SK-N-SH treated with all-trans-retinoic acid at 6 μM for 48 hours (cell line): ENCODE data around the gene PLA2G2F.

ENCODE experiments used
- ATAC-seq: fragments of 200-7000 bp; cut with Tn5 transposase; 3 replicates; pipeline ENCODE4 v1.9.1; 2020; ENCODE audit warnings: mild to moderate bottlenecking, moderate library complexity
- ARNTL ChIP-seq: fragments of 450-650 bp; formaldehyde crosslinking; IDR thresholded peaks from 2 replicates; pipeline ENCODE4 v1.5.0; 2020; ENCODE audit warnings: low read depth, mild to moderate bottlenecking, moderate library complexity, borderline replicate concordance
- CREB5 ChIP-seq: fragments of 250-450 bp; sonication (Bioruptor Pico); IDR thresholded peaks from 2 replicates; pipeline ENCODE4 v1.5.1; 2020; ENCODE audit warnings: low read depth, mild to moderate bottlenecking, moderate library complexity
- CSDC2 ChIP-seq: fragments of 250-450 bp; sonication (Bioruptor Pico); IDR thresholded peaks from 2 replicates; pipeline ENCODE4 v1.5.0; 2020; ENCODE audit warnings: mild to moderate bottlenecking, moderate library complexity
- ESRRG ChIP-seq: fragments of 250-450 bp; sonication (Bioruptor Pico); IDR thresholded peaks from 2 replicates; pipeline ENCODE4 v1.6.1; 2021; ENCODE audit warnings: mild to moderate bottlenecking
- ISL1 ChIP-seq: fragments of 250-450 bp; sonication (Bioruptor Pico); IDR thresholded peaks from 2 replicates; pipeline ENCODE4 v2.1.2; 2022; ENCODE audit warnings: mild to moderate bottlenecking, moderate library complexity
- OSR1 ChIP-seq: fragments of 250-450 bp; sonication (Bioruptor Pico); IDR thresholded peaks from 2 replicates; pipeline ENCODE4 v1.8.0; 2022; ENCODE audit warnings: moderate library complexity, mild to moderate bottlenecking, inconsistent platforms
- POU6F1 ChIP-seq: fragments of 250-450 bp; sonication (Bioruptor Pico); IDR thresholded peaks from 2 replicates; pipeline ENCODE4 v1.8.0; 2021; ENCODE audit warnings: low read depth, mild to moderate bottlenecking, moderate library complexity, borderline replicate concordance
- PPARA ChIP-seq: fragments of 250-450 bp; sonication (Bioruptor Pico); IDR thresholded peaks from 2 replicates; pipeline ENCODE4 v1.5.0; 2020; ENCODE audit warnings: mild to moderate bottlenecking, borderline replicate concordance
- RARB ChIP-seq: fragments of 250-450 bp; sonication (Bioruptor Pico); IDR thresholded peaks from 2 replicates; pipeline ENCODE4 v1.8.0; 2021; ENCODE audit warnings: mild to moderate bottlenecking, moderate library complexity
- TCF4 ChIP-seq: fragments of 250-450 bp; sonication (Bioruptor Pico); IDR thresholded peaks from 2 replicates; pipeline ENCODE4 v1.8.0; 2021; ENCODE audit warnings: mild to moderate bottlenecking, moderate library complexity, borderline replicate concordance
- TOX ChIP-seq: fragments of 250-450 bp; sonication (Bioruptor Pico); IDR thresholded peaks from 2 replicates; pipeline ENCODE4 v1.8.0; 2021; ENCODE audit warnings: mild to moderate bottlenecking, moderate library complexity, borderline replicate concordance
- ZC3H10 ChIP-seq: fragments of 250-450 bp; sonication (Bioruptor Pico); IDR thresholded peaks from 2 replicates; pipeline ENCODE4 v1.5.1; 2021; ENCODE audit warnings: mild to moderate bottlenecking, moderate library complexity
- ZFP3 ChIP-seq: fragments of 250-450 bp; sonication (Bioruptor Pico); IDR thresholded peaks from 2 replicates; pipeline ENCODE4 v1.5.0; 2020; ENCODE audit warnings: mild to moderate bottlenecking, moderate library complexity
- ZFP30 ChIP-seq: fragments of 450-650 bp; formaldehyde crosslinking; IDR thresholded peaks from 2 replicates; pipeline ENCODE4 v1.5.0; 2022; ENCODE audit warnings: mild to moderate bottlenecking, moderate library complexity
- ZNF565 ChIP-seq: fragments of 450-650 bp; formaldehyde crosslinking; conservative IDR thresholded peaks from 2 replicates; pipeline ENCODE4 v1.5.0; 2020; ENCODE audit warnings: low read depth, mild to moderate bottlenecking, moderate library complexity
- ZNF70 ChIP-seq: fragments of 450-650 bp; formaldehyde crosslinking; IDR thresholded peaks from 2 replicates; pipeline ENCODE4 v1.5.0; 2020; ENCODE audit warnings: mild to moderate bottlenecking, moderate library complexity
- ZNF8 ChIP-seq: fragments of 450-650 bp; formaldehyde crosslinking; IDR thresholded peaks from 2 replicates; pipeline ENCODE4 v1.5.0; 2020; ENCODE audit warnings: mild to moderate bottlenecking, moderate library complexity
- TF ChIP-seq, protein P1 (sequence below): fragments of 250-450 bp; sonication (Bioruptor Pico); IDR thresholded peaks from 2 replicates; pipeline ENCODE4 v1.5.0; 2020; ENCODE audit warnings: mild to moderate bottlenecking, moderate library complexity
- TF ChIP-seq, protein P2 (sequence below): fragments of 250-450 bp; sonication (Bioruptor Pico); IDR thresholded peaks from 2 replicates; pipeline ENCODE4 v1.5.1; 2021; ENCODE audit warnings: mild to moderate bottlenecking, moderate library complexity

PLA2G2F gene

GRCh38 chr1:20150969-20151368 is 11.8 kb downstream of the PLA2G2F start:
- no peak for ATAC-seq
- TF ChIP-seq ARNTL (CRISPR knock-in tag), result no peak
- no peak for TF ChIP-seq POU6F1 (CRISPR knock-in tag)
- no peak for TF ChIP-seq ZFP30 (CRISPR knock-in tag)
- TF ChIP-seq ZC3H10 (CRISPR knock-in tag), result no peak
- TF ChIP-seq, protein P1, sequence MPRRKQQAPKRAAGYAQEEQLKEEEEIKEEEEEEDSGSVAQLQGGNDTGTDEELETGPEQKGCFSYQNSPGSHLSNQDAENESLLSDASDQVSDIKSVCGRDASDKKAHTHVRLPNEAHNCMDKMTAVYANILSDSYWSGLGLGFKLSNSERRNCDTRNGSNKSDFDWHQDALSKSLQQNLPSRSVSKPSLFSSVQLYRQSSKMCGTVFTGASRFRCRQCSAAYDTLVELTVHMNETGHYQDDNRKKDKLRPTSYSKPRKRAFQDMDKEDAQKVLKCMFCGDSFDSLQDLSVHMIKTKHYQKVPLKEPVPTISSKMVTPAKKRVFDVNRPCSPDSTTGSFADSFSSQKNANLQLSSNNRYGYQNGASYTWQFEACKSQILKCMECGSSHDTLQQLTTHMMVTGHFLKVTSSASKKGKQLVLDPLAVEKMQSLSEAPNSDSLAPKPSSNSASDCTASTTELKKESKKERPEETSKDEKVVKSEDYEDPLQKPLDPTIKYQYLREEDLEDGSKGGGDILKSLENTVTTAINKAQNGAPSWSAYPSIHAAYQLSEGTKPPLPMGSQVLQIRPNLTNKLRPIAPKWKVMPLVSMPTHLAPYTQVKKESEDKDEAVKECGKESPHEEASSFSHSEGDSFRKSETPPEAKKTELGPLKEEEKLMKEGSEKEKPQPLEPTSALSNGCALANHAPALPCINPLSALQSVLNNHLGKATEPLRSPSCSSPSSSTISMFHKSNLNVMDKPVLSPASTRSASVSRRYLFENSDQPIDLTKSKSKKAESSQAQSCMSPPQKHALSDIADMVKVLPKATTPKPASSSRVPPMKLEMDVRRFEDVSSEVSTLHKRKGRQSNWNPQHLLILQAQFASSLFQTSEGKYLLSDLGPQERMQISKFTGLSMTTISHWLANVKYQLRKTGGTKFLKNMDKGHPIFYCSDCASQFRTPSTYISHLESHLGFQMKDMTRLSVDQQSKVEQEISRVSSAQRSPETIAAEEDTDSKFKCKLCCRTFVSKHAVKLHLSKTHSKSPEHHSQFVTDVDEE (CRISPR knock-in tag), result no peak
- no peak for TF ChIP-seq TCF4 (CRISPR knock-in tag)
- no peak for TF ChIP-seq CREB5 (CRISPR knock-in tag)
- no peak for TF ChIP-seq RARB
- TF ChIP-seq, all 23 proteins: peak for 0

DNA sequence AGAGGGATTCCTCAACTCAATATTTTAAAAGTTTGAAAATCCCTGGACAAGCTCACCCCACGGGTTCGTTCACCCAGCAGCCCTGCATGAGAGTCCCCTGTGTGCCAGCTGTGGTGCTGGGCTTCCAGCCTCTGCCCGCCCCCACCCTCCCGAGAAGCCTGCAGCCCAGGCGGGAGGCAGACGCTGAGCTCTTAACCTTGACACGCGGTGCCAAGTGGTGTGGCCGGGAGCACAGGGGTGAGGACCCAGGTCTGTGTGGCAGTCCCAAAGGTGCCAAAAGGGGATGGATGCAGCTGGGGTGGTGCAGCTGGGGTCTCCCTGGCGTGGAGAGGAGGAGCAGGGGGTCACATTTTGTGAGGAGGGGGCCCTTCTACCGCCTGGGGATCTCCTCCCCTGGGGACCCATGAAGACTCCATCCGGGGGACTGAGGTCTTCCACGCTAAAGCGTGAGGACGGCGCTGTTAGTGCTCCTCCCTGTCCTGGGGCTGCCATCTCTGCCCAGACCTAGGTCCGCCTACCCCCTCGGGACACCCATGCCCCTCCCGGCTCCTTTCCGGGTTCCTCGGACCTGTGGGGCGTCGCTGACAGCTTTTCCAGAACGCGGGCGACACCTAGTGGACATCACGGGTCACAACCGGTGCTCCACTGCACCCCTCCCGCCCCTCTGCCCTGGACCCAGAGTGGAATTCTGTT is 12.9 kb downstream of the PLA2G2F start:
- TF ChIP-seq ZNF8 (CRISPR knock-in tag), result no peak
- TF ChIP-seq ZFP3 (CRISPR knock-in tag), result no peak
- TF ChIP-seq ESRRG (CRISPR knock-in tag), result no peak
- no peak for TF ChIP-seq ZFP30 (CRISPR knock-in tag)
- no peak for TF ChIP-seq ZC3H10 (CRISPR knock-in tag)
- TF ChIP-seq TOX (CRISPR knock-in tag), result no peak
- no peak for TF ChIP-seq ZNF565 (CRISPR knock-in tag)
- no peak for TF ChIP-seq ARNTL (CRISPR knock-in tag)
- TF ChIP-seq RARB, result no peak
- TF ChIP-seq OSR1 (CRISPR knock-in tag), result no peak
- no peak for TF ChIP-seq CREB5 (CRISPR knock-in tag)

GRCh38 chr1:20152599-20152930 is 13.4 kb downstream of the PLA2G2F start:
- ATAC-seq, result peak; percentile 25; the same call in 2 of the 3 replicates
- TF ChIP-seq ZNF70 (no peak), ZFP3 (CRISPR knock-in tag) (no peak), ZC3H10 (CRISPR knock-in tag) (no peak), ZFP30 (CRISPR knock-in tag) (no peak), CSDC2 (no peak), ZNF8 (CRISPR knock-in tag) (no peak), CREB5 (CRISPR knock-in tag) (no peak), TOX (CRISPR knock-in tag) (no peak), PPARA (CRISPR knock-in tag) (no peak), POU6F1 (CRISPR knock-in tag) (no peak), OSR1 (CRISPR knock-in tag) (no peak), ISL1 (CRISPR knock-in tag) (no peak)
- TF ChIP-seq, protein P2, sequence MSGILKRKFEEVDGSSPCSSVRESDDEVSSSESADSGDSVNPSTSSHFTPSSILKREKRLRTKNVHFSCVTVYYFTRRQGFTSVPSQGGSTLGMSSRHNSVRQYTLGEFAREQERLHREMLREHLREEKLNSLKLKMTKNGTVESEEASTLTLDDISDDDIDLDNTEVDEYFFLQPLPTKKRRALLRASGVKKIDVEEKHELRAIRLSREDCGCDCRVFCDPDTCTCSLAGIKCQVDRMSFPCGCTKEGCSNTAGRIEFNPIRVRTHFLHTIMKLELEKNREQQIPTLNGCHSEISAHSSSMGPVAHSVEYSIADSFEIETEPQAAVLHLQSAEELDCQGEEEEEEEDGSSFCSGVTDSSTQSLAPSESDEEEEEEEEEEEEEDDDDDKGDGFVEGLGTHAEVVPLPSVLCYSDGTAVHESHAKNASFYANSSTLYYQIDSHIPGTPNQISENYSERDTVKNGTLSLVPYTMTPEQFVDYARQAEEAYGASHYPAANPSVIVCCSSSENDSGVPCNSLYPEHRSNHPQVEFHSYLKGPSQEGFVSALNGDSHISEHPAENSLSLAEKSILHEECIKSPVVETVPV (CRISPR knock-in tag), result no peak
- TF ChIP-seq, protein P1 (CRISPR knock-in tag), result no peak

More for the DNA sequence above, 12.9 kb downstream of the PLA2G2F start:
- ATAC-seq, result peak; percentile 97
